GM19099 (cell line): Measurements from ENCODE around the gene NUDT19.

Experiments used
- POLR2A ChIP-seq: IDR thresholded peaks from 3 replicates; pipeline ENCODE4 v1.6.1; 2011; ENCODE audit warnings: low read depth; ENCODE audit not compliant: insufficient read length; ENCODE audit errors: extremely low read depth

NUDT19 gene

DNA sequence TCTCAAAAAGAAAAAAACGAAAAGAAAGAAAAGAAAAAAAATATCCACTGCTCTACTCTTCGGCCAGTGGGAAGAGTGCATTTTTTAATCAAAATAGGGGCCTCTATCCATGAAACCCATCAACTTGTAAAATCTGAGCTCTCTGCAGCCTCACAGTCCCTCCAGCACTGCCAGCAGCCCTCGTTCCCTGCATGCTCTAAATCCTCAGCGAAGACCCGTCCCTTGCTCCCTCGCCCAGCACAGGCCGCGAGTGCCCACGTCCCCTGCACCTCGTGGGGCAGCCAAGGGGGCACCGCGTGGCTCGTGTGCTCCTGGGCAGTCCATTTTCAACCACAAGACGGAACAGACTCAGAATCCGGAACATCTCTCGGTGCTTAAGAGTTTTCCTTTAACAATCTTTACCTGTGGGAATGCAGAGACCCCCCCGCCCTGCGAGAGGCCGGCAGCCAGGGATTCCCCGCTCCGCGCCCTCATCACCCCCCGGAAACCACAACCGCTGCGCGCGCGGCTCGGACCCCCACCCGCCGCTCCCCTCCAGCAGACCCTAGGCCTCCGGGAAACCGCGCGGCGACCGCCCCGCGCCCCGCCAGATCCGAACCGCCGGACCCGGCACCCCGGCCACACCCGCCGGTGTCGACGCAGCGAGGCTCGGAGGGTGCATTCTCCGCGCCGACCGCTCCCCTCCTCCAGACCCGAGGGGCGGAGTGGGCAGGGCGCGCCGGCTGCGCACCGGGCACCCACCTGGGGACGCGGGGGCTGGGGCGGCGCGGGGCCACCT is 17.3 kb upstream of the NUDT19 start:
- no peak for TF ChIP-seq POLR2A

DNA sequence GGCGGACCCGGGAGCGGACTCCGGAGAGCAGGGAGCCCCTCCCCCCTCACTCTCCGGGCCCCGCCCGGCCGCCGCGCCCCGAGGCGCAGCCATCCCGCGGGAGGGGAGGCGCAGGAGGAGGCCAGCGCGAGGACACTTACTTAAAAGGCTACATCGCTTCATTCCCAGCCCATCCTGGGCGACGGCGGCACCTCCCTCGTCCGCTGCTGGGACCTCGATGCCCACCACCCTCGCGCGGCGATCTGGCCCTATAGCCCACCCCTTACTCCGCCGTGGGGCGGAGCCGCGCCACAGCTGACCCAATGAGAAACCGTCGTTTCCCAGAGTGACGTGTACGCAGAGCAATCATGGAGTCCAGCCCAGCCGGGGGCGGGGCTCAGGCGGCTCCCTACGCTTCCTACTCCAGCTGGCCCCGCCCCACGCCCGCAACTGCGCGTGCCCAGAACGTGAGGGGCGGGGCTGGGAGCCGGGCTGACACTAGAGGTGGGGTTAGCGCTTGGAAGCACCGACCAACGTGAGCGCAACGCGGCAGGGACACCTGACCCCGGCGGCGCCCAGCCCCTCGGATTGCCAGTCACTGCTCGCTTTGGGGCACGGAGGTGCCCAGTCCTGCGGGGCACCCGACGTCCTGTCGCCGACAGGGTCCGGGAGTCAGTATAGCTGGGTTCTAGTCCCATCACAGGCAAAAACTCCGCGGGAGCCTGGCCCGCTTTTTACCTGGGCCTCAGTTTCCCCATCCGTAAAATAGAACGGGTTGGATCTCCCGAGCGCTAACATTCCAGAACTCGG is 16.5 kb upstream of the NUDT19 start, which contains the start of gene ANKRD27:
Gene ANKRD27, minus strand, starts transcription at position 250 of the 789 bp plus-strand sequence. CDS start 16,165 bp downstream, outside the sequence.
- TF ChIP-seq POLR2A = peak; percentile 72

DNA sequence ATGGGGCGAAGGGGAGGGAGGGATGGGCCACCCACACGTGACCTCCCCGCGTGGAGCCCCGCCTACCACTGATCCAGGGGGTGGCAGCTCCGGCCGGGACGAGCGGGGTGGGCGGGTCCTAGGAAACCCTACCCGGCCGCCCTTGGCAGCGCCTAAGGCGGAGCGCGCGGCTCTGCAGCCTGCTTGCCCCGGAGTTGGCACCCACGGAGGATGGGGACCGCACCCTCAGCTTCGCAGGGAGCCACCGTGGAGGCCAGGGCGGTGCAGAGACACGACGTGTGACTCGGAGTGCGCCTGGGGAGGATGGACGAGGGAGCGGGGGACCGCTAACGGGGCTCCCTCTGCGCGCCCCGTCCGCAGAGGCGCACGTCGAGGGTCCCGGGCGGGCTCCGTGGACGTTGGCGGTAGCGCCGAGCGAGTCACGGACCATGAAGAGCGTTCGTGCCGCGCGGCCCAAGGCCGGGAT is 15.9 kb upstream of the NUDT19 start, which contains the start of gene RGS9BP:
Gene RGS9BP, plus strand, starts transcription at position 129 of the 466 bp plus-strand sequence. CDS start 416 bp downstream, outside the sequence.
- TF ChIP-seq POLR2A = no peak

DNA sequence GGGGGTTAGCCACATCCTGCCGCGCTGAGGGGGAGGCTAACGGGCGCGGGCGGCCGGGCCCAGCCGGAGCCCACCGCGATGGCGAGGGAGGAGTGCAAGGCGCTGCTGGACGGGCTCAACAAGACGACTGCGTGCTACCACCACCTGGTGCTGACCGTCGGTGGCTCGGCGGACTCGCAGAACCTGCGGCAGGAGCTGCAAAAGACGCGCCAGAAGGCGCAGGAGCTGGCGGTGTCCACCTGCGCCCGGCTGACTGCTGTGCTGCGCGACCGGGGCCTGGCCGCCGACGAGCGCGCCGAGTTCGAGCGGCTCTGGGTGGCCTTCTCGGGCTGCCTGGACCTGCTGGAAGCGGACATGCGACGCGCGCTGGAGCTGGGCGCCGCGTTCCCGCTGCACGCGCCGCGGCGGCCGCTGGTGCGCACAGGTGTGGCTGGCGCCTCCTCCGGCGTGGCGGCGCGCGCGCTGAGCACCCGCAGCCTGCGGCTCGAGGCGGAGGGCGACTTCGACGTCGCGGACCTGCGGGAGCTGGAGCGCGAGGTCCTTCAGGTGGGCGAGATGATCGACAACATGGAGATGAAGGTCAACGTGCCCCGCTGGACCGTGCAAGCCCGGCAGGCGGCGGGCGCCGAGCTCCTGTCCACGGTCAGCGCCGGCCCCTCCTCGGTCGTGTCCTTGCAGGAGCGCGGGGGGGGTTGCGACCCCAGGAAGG is 15.3 kb upstream of the NUDT19 start:
- no peak for TF ChIP-seq POLR2A

DNA sequence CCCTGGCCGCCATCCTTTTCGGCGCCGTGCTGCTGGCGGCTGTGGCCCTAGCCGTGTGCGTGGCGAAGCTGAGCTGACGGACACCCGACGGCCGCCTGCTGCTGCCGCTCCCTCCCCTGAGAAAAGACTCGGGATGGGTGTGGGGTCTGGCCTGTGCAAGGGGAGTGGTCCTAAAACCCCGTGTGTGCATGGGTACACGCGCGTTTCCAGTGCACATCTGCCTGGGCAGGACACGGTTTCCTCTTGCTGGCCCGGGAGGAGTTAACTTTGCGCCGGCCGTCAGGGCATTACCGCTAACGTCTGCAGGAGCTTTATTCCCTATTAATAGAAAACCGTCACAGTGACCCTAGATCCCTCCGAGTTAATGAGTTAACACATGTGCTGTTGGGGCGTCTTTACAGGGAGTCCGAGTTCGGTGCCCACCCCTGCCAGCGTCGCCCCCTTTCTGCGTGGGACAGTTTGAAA is 14.7 kb upstream of the NUDT19 start:
- TF ChIP-seq POLR2A = no peak

DNA sequence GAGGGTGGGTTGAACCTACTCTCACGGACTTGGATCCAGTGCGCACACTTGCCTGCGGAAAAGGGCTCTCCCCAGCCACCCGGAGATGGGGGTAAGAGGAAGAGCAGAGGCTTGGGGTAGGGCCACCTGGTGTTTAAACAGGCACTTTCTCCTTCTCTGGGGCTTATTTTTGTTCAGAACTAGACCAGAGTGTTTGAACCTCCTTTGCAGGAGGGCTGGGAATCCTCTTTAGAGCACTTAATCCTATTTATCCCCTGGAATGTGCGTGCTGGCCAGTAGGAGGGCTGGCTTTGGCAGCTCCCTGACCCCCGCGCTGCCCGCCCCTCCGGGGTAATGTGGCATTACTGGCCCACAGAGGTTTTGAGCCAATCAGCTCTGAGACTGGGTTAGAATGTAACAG is 14.0 kb upstream of the NUDT19 start:
- TF ChIP-seq POLR2A = no peak

DNA sequence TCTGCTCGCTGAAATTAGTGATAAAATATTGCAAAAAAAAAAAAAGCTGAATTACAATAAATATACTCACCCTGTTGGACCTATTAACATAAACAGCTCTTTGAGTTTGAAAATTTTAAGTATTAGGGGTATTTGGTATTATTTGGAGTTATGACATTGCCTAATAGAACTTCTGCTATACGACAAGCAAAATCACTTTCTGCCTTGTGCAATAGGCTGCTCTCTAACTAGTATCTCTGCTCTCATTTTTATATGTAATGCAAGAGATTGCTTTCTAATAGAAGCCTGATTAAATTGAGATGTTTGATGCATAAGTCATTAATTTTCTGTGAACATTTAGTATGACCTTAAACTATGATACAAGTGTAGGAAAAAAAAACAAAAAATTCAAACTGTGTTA is 10.6 kb upstream of the NUDT19 start:
- TF ChIP-seq POLR2A = no peak

DNA sequence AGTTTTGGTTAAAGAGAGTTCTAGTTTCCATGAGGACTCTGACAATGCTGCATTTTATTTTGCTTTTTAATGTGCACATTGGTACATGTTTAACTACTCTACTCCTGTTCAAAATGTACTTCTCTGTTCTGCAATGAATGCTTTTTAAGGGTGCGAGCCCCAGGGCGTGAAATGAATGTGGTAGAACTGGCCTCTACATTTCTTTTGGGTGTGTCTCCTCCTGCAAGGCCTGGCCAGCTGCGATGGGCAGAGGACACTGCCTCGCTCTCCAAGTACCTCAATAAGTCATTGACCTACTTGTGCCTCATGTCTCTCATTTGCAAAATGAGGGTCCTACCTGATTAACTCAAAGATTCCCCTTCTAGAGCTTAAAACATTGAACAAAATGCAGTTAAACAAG is 9.3 kb upstream of the NUDT19 start:
- TF ChIP-seq POLR2A = no peak

DNA sequence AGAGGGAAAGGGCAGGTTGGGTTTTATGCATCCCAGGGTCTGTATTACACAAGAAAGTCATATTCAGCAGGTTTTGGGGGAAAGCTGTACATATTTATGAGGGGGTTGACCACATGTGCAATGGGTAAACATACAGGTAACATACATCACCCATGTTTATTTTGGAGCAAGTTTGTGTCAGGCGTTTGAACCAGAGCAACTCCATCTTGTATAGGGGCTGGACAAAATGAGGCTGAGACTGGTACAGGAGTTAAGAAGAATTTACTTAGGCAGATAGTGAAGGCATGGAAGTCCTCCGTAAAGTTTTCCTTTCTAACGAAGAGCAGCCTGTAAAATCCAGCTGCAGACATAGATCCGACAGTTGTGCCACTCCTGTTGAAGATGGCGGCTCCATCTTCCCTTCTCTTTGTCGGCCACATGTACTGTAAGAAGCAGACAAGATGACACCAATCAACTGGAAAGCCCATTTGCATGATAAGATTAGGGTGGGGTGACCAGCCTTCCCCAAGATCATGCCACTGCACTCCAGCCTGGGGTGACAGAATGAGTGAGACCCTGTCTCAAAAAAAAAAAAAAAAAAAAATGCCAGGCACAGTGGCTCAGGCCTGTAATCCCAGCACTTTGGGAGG is 4.7 kb upstream of the NUDT19 start:
- TF ChIP-seq POLR2A = no peak

DNA sequence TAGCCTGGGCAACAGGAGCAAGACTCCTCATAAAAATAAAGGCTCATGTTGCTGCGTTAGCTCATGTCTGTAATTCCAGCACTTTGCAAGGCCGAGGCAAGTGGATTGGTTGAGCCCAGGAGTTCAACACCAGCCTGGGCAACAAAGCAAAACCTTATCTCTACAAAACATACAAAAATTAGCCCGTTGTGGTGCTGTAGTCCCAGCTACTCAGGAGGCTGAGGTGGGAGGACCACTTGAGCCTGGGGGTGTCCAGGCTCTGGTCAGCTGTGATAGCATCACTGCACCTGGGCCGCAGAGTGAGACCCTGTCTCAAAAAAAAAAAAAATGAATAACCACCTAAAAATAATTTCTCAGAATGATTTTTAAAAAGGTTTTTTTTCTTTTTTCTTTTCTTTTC is 3.9 kb upstream of the NUDT19 start:
- TF ChIP-seq POLR2A = no peak

DNA sequence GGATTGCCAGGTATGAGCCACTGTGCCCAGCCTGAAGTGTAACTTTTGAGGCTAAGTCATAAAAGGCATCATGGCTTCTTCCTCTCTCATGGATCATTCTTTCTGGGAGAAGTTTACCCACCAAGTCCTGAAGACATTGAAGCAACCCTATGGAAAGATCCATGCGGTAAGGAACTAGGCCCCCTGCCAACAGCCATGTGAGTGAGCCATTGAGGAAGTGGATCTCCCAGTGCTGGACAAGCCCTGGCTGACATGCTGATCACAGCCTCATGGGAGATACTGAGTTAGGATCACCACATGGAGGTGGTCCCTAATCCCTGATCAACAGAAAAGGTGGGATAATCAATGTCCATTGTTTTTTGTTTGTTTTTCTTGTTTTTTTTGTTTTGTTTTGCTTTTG is 3.3 kb upstream of the NUDT19 start:
- TF ChIP-seq POLR2A = no peak

DNA sequence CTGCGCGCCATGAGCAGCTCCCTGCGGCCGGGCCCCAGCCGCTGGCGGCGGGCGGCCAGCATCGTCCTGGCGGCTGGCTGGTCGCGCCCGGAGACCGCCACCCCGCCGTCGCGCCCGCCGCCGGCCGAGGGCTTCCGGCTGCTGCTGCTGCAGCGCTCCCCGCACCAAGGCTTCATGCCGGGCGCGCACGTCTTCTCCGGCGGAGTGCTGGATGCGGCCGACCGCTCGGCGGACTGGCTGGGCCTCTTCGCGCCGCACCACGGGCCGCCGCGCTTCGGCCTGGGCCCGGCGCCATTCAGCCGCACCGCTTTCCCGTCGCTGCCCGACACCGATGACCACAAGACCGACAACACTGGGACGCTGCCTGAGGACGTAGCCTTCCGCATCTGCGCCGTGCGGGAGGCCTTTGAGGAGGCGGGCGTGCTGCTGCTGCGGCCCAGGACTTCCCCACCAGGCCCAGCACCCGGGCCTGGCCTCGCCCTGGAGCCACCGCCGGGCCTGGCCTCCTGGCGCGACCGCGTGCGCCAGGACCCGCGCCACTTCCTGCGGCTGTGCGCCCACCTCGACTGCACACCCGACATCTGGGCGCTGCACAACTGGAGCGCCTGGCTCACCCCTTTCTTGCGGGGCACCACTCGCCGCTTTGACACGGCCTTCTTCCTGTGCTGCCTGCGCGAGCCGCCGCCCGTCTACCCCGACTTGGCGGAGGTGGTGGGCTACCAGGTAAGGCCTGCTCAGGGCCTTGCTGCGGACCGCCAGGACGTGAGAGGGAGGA is 518 bp downstream of the NUDT19 start:
- TF ChIP-seq POLR2A = peak; percentile 27

DNA sequence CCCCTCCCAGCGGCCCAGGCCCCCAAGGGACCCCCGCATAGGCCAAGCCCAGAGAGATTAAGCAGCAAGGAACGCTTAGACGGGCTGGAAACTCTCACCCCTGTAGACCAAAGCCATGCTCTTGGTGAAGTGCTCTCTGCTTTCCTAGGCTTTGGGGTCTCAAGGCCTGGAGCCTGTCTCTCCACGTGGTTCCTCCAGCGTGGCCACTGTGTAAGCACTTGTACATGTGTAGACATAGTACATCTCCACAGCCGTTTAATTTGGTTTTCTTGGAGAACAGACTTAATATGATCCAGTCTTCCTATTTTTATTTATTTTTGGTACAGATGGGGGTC is 1.1 kb downstream of the NUDT19 start:
- no peak for TF ChIP-seq POLR2A

DNA sequence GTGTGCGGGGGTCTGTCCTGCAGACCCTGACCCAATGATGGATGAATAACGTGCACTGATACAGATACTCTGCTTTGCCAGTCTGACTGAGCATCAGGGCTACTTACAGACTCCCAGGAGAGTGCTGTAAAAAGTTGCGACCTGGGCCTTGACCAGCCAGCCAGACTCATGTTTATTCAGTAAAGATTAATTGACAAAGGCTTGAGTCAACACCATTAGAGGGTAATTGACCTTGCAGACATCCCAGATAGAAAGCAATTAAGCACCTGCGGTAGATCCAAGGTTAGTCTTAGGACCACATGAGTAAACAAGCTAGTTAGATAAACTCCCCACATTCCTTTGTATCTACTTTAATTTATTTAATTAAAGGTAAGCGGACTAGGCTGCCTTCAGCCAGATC is 10.4 kb downstream of the NUDT19 start:
- TF ChIP-seq POLR2A = no peak
